GM21737 (cell line): ENCODE measurements around the gene MLLT10.
"Not testable (repeated sequence)": the region's sequence is repeated elsewhere in the genome, so short reads cannot be mapped to it uniquely, and the experiment has no call there.

Experiments used
- ATAC-seq: cut with Tn5 transposase; IDR thresholded peaks from one replicate; pipeline ENCODE4 v1.9.1; 2021; ENCODE audit warnings: mild to moderate bottlenecking, moderate library complexity; ENCODE audit not compliant: unreplicated experiment

MLLT10 gene

DNA sequence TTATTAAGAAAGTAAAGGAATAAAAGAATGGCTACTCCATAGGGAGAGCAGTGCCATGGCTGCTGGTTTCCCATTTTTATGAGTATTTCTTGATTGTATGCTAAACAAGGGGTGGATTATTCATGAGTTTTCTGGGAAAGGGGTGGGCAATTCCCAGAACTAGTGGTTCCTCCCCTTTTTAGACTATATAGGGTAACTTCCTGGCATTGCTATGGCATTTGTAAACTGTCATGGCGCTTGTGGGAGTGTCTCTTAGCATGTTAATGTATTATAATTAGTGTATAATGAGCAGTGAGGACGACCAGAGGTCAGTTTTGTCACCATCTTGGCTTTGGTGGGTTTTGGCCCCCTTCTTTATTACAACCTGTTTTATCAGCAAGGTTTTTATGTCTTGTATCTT, 40.5 kb downstream of the MLLT10 start:
- not testable (repeated sequence) for ATAC-seq

DNA sequence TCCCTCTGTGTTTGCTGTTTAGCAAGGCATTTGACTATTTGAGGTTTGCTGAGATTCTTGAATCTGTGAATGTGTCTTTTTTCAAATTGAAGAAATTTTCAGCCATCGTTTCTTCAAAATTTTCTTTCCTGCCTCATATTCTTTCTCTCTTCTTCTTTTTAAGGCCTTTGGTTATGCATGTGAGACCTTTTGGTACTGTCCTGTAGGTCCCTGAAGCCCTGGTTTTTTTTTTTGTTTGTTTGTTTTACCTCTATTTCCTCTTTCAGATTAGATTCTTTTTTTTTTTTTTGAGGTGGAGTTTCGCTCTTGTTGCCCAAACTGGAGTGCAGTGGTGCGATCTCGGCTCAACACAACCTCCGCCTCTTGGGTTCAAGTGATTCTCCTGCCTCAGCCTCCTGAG, 45.3 kb downstream of the MLLT10 start:
- no peak for ATAC-seq

DNA sequence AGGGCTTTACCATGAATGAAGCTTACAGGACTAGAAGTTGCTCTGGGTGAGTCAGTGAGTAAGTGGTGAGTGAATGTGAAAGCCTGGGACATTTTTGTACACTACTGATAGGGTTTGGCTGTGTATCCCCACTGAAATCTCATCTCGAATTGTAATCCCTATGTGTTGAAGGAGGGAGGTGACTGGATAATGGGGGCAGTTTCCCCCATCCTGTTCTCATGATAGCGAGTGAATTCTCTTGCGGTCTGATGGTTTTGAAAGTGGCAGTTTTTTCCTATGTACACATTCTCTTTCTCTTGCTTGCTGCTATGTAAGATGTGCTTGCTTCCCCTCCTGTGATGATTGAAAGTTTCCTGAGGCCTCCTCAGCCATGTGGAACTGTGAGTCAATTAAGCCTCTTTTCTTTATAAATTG, 47.4 kb downstream of the MLLT10 start:
- peak; percentile 76 for ATAC-seq

DNA sequence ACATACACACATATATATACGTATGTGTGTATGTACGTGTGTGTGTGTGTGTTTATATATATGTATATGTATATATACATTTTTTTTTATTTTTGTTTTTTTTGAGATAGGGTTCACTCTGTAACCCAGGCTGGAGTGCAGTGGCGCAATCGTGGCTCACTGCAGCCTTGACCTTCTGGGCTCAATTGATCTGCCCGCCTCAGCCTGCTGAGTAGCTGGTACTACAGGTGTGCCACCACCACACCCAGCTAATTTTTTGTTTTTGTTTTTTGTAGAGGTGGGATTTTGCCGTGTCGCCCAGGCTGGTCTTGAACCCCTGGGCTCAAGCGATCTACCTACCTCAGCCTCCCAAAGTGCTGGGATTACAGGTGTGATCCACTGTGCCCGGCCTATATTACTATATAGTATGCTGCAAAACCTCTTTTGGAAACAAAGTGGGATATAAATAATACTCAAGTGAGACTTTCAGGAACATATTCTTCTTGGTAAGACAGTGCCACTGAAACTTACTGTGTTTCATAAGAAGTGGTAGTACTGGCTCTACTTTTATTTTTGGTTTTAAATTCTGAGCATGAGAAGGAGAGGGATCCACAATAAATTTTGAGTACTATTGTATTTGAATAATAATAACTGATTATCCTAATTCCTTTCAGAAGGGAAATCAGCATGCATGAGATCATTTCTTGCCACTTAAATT, 51.0 kb downstream of the MLLT10 start:
- ATAC-seq: no peak

DNA sequence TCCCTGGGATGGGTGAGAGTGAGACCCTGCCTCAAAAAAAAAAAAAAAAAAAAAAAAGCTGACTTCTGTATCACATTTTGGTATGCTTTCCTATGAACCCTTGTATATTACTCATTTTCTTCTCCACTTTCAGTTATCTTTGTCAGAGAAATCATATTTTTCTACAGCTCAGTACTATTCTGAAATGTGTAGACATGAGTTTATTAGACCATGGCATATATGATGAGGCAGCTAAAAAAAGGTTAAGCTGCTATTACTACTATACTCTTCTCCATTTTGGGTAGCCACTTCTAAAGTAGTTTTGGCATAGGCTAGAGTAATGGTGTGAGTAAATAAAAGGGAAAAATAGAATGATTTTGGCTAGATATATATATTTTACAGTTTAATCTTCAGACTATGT, 53.4 kb downstream of the MLLT10 start:
- ATAC-seq: no peak

DNA sequence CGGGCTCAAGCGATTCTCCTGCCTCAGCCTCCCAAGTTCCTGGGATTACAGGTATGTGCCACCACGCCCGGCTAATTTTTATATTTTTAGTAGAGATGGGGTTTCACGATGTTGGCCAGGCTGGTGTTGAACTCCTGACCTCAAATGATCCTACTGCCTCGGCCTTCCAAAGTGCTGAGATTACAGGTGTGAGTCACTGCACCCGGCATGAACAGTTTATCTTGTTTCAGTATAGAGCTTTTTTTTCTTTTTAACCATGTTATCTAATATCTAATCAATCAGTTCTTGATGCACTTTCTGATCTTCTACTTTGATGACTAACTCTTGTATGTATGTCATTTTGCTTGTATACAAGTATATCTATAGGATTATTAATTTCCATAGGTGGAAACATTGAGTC, 54.1 kb downstream of the MLLT10 start:
- ATAC-seq: not testable (repeated sequence)

DNA sequence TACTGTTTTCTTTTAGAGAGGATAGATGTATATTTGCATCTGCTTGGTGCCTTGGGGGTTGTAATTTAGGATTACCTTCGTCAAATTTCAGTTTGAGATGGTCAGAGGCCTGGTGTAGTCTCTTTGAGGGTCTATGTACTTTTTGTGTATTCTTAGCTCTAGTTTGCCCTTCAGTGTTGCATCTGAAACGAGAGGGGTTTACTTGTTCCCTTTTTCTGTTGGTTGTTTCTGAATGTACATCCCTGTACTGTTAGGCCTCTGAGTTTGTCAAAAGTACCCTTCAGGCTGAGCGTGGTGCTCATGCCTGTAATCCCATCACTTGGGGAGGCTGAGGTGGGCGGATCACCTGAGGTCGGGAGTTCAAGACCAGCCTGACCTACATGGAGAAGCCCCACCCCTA, 60.0 kb downstream of the MLLT10 start:
- no peak for ATAC-seq

DNA sequence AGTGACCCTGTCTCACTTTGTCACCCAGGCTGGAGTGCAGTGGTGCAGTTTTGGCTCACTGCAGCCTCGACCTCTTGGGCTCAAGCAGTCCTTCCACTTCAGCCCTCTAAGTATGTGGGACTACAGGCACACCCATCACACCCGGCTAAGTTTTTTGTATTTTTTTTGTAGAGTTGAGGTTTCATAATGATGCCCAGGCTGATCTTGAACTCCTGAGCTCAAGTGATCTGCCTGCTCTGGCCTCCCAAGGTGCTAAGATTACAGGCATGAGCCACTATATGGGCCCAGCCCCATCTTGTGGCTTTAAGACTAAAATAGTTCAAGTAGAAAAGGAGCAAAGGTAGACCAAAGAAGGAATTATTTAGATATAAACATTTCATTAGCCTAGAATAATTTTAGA, 65.5 kb downstream of the MLLT10 start:
- ATAC-seq: no peak

DNA sequence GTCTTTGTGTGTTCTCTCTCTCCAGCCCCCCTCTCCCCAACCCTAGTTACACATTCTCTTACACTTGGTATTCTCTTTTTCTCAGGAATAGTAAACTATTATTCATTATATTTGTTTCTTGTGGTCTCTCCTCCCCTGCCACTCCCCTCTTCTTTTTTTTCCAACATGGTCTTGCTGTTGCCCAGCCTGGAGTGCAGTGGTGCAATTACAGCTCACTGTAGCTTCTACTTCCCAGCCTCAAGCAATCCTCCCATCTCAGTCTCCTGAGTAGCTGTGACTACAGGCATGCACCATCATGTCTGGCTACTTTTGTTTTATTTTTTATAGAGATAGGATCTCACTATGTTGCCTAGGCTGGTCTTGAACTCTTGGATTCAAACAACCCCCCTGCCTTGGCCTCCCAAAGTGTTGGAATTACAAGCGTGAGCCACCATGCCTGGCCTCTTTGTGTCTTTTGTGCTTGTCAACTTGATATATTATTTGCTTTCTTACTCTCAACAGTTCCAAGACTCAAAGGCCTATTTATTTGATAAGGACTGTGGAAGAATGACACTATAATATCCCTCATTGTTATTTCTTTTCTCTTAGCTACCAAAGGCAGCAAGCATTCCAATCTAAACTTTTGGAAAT, 66.9 kb downstream of the MLLT10 start:
- ATAC-seq: no peak

DNA sequence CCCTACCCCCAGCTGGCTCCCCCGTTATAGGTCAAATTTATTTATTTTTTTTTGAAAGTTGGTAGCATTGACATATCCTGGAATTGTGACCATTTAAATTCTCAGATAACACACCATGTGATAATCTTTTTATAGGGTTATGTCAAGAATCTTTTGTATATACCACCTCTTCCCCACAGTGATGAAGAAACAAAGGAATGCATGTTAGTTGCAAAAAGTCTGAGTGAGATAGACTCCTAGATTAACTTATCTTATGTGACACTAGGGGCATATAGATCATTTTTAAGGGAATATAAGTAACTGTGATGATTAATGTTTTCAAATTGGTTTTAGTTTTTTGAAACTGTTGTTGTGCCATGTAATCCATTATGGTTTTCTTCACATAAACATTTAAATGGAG, 68.3 kb downstream of the MLLT10 start:
- ATAC-seq: no peak

DNA sequence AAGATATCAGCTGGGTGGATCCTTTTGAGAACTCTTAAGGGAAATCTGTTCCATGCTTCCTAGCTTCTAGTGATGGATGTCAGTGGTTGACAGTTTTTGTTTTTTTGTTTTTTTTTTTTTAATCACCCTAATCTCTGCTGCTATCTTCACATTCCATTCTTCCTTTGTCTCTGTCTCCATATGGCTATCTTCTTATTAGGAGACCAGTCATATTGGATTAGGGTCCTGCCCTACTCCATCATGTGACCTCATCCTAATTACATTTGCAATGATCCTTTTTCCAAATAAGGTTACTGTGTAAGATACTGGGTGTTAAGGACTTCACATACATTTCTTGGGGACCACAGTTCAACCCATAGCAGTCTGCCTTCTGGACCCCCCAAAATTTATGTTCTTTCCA, 69.7 kb downstream of the MLLT10 start:
- ATAC-seq: no peak

DNA sequence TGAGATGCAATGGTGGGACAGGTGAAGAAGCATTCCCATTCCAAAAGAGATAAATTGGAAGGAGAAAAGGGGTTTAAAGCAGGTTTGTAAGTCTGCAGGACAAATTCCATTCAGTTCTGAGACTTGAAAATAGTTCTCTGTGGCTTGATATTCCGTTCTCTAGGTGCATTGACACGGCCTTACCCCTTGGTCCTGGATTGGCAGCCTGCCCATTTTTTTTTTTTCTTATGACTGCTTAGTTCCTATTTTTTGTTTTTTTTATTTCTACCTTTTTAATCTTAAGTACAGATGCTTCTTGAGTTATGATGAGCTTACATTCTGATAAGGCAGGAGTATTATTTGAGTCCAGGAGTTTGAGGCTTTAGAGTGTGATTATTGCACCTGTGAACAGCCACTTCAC, 70.6 kb downstream of the MLLT10 start:
- ATAC-seq: no peak

DNA sequence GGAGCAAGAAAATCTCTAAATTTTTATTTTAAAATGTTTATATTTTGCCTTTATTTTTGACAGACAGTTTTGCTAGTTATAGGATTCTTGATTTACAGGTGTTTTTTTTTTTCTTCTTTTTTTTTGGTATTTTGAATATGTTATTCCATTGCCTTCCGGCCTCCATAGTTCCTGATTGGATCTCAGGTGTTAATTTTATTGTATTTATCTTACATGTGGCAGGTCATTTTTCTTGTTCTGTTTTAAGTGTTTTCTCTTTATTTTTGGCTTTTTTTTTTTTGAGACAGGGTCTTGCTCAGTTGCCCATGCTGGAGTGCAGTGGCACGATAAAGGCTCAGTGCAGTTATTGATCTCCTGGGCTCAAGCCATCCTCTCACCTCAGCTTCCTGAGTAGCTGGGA, 73.9 kb downstream of the MLLT10 start:
- ATAC-seq: no peak

DNA sequence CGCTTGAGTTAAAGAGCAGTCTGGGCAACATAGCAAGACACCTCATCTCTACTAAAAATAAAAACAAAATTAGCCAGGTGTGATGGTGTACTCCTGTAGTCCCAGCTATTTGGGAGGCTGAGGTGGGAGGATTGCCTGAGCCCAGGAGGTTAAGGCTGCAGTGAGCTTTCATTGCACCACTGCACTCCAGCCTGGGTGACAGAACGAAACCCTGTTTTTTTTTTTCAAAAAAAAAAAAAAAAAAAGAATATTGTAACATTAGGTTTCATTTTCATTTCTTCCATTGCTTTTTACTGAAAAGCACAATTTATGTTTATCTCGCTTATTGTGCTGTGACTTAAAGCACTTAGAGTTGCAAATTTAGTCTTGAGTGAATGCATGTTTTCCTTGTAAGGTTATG, 80.0 kb downstream of the MLLT10 start:
- ATAC-seq: no peak

DNA sequence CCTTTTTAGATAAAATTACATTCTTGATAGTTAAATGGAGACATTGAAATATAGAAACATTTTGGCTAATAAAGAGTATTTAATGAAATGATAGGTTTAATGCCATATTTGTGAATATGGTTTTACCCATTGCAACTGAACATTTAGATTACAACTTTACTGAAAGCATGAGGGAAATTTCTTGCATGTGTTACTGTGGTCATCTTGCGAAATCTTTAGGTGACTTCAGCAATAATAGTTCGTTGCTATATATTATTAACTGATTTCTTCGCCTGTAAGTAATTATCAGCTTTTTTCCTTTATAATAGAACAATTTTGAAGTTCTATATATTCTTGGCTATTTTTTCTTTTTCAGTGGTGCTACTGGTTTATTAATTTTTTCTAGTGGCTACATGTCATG, 83.2 kb downstream of the MLLT10 start:
- no peak for ATAC-seq

DNA sequence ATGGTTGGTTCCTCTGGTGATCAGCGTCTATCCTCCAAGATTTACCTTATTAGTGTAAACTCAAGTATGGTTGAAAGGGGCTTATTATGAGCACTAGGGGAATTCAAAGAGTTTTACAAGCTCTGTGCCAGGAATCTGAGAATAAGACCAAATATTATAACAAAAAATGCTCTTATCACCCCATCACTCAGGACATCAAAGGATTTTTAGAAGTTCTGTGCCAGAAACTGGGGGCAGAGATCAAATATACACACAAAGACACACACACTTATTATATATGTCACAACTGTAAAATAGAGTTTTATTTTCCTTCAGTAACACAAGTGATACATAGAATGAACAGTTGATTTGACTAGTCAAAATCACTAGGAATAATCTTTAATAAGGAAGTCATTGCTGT, 89.3 kb downstream of the MLLT10 start:
- ATAC-seq: no peak

DNA sequence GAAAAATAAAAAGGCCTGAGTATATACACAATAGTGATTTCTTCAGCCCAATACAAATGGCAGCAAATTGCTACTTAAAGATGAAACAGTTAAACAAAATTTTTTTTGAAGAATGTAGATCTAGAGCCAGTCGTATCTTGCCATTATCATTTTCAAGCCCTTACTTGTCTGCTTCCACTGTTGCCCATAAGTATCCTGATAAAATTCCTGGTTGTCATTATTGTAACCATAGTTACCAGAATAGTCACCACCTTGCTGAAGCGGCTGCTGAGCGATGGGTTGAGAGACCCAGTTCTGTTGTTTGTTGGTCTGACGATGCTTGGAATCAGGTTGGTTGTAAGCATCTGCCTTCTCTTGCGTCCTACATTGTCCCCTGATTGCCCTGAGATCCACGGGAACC, 90.4 kb downstream of the MLLT10 start:
- ATAC-seq: not testable (repeated sequence)

DNA sequence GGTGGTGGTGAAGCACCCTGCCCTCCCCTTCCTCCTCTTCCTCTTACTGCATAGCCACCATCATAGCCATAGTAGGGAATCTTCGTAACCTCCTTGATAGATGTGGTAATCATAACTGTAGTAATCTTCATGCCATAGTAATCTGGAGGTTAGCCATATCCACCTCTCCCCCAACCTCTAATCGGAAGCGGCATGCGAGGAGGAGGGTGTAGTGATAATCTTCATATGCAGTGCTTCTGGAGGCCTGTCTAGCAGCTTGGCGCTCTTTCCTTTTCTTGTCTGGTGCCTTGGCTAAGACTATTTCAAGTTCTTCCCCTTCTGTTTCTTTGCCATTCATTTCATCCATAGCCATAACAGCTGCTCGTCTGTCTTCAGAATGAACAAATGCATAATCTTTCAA, 90.9 kb downstream of the MLLT10 start:
- no peak for ATAC-seq

DNA sequence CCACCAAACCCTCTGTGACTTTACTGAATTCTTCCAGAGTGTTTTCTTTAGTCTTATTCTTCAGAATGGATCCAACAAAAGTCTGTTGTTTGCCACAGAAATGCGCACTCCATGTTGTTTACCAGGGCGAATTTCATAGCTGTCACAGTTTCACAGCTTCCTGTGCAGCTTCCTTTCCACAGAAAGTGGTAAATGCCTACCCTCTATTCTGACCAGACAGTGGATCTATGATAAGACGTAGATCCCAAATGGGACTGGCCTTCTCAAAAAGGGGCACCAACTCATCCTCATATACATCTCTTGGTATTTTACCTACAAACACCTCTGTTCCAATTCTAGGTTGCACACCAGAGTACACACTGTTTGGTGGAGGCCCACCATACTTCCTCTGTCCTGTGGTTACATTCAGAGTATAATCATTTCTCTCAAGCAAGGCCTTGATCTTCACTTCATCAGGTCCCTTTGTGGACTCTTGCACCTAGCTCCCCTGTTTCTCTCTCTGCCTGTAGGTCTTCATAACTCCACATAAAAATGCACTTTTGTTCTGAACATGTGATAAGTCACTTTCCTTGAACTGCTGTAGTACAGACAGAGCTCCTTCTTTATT, 91.7 kb downstream of the MLLT10 start:
- no peak for ATAC-seq

DNA sequence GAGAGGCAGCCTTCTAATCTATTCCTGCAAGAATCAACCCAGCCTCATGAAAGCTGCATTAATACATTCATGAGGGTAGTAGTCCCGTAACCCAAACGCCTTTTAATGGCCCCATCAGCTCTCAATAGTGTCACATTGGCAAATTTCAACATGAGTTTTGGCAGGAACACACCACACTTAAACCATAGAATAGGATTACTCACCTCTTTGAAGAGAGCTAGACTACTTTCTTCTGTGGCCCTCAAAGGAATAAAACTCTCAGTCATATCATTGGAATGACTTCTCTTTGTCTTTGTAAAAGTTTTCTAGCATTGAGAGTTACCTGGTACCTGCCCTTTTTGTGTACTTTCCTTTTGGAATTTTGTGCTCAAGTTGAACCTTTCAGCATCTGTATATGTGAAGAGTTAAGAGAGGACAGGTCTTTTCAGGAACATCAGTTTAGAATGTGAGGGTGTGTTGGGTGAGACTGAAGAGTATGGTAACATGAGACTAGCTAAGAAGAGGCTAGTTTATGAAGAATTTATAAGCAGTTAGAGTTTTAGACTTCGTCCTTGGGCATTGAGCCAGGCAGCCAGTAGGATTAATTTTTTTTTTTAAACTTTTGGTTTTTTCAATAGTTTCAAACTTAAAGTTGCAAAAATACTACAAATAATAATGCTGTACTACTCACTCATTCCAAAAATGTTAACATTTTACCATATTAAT, 92.6 kb downstream of the MLLT10 start:
- ATAC-seq: no peak

DNA sequence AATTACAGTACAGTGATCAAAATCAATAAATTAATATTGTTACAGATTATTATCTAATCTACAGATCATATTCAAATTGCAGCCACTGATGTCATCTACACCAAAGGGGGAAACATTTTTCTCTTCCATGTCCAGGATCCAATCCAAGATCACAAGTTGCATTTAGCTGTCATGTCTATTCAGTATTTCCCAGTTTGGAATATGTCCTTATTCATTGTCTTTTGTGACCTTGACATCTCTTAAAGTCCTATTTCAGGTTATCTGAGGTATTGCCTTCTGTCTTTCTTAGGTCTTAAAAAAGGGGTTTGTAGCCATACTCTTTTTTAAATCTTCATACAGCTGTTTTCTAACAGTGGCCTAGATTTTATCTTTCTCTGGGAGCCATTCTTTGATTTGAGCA, 93.3 kb downstream of the MLLT10 start:
- no peak for ATAC-seq

DNA sequence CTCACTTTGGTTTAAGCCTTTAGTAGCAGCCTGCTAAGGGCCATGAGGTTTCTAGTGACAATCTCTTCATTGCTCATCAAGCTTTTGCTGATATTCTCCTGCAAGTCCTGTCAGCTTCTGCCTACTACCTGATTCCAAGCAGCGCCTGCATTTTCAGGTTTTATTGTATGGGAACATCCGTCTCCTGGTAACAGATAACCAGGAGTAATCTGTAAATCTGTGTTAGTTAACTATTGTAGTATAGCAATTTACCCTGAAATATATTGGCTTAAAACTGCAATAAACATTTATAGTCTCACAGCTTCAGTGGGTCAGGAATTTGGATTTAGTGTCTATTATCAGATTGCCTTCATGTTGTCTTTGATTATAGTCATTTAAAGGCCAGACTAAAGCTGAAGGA, 94.0 kb downstream of the MLLT10 start:
- no peak for ATAC-seq
